NB4 (cell line): ENCODE results near the gene IFNA16.
"Not testable (repeated sequence)": the region's sequence is repeated elsewhere in the genome, so short reads cannot be mapped to it uniquely, and the experiment has no call there.

Experiments
- POLR2A ChIP-seq: IDR thresholded peaks from 2 replicates; pipeline ENCODE4 v1.6.1; 2011; ENCODE audit warnings: mild to moderate bottlenecking; ENCODE audit not compliant: insufficient read length; ENCODE audit errors: extremely low read depth
- TF ChIP-seq, protein P1 (sequence below): IDR thresholded peaks from one replicate; pipeline ENCODE4 v1.5.1; 2012; ENCODE audit warnings: low read depth, low read length
- TF ChIP-seq, protein P2 (sequence below): IDR thresholded peaks from 2 replicates; pipeline ENCODE4 v1.6.1; 2011; ENCODE audit warnings: low read depth, low read length

DNA sequence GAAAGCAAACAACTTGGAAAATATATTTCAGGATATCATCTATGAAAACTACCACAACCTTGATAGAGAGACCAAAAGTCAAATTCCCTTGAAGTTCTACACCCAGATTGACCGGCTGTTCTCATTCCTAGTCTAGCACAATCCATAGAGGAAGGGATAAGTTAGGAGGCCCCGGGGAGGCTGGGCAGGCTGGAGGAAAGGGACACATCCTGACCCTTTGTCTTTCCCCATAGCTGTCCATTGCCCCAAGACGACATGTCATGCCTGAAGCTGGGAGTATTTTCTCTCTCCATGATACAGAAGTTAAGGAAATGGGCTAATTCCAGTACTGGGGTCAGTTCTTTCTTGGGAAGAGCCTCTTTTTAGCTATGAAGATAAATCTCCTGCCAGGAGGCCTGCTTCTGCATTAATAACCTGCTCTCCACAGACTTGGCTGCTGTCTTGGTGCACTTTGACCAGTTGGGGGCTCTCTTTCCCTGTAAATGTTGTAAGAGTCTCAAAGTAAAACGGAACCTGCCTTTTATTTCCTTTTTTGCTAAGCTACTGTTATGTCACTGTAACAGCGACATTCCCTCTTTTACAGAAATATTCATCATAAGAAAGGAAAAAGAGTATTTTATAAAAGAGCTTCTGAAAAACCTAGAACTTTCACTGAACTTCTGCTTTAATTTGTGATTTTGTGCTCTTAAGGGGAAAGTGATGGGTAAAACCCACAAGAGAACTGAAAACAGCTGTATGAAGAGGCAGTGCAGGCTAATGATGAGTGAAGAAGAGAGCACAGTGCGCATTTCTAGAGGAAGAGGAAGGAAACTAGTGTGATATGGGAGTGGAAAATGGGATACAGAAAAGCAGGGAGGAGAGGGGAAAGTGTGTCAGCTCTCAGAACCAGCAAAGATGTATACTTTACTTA lies 22.0 kb downstream of the IFNA16 start:
- TF ChIP-seq, protein P1, sequence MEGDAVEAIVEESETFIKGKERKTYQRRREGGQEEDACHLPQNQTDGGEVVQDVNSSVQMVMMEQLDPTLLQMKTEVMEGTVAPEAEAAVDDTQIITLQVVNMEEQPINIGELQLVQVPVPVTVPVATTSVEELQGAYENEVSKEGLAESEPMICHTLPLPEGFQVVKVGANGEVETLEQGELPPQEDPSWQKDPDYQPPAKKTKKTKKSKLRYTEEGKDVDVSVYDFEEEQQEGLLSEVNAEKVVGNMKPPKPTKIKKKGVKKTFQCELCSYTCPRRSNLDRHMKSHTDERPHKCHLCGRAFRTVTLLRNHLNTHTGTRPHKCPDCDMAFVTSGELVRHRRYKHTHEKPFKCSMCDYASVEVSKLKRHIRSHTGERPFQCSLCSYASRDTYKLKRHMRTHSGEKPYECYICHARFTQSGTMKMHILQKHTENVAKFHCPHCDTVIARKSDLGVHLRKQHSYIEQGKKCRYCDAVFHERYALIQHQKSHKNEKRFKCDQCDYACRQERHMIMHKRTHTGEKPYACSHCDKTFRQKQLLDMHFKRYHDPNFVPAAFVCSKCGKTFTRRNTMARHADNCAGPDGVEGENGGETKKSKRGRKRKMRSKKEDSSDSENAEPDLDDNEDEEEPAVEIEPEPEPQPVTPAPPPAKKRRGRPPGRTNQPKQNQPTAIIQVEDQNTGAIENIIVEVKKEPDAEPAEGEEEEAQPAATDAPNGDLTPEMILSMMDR = peak; percentile 85
- TF ChIP-seq POLR2A = not testable (repeated sequence)
- TF ChIP-seq, protein P2, sequence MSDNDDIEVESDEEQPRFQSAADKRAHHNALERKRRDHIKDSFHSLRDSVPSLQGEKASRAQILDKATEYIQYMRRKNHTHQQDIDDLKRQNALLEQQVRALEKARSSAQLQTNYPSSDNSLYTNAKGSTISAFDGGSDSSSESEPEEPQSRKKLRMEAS = not testable (repeated sequence)
